Activated B cell treated with CpG ODN at 0.5 μM for 24 hours (primary cell): ENCODE data around the gene DDOST. TPM values are rescaled to one million over a fixed set of nuclear protein-coding genes. Genes with fewer than 3 reads are reported as not detected.

ENCODE experiments used
- ATAC-seq: fragments of 200-7000 bp; cut with Tn5 transposase; one replicate; pipeline ENCODE4 v1.10.0; 2021; ENCODE audit warnings: low read depth, mild to moderate bottlenecking, moderate library complexity
- CTCF ChIA-PET: fragments of 350-600 bp; sonication (Branson Sonifier 250); formaldehyde crosslinking; loops from one replicate; lab custom pipeline; 2021; ENCODE audit warnings: antibody characterized with exemption; lab: Charles Lee
- POLR2A ChIA-PET: fragments of 350-600 bp; sonication (Branson Sonifier 250); formaldehyde crosslinking; loops from one replicate; lab custom pipeline; 2021; ENCODE audit warnings: antibody characterized with exemption; lab: Charles Lee
- DNase-seq: peaks from one replicate; pipeline ENCODE4 v3.0.0; 2022
- H3K27ac Mint-ChIP-seq: one replicate; pipeline ENCODE4 v1.8.0; 2020; ENCODE audit warnings: mixed read lengths
- H3K27me3 Mint-ChIP-seq: one replicate; pipeline ENCODE4 v1.8.0; 2021; ENCODE audit warnings: mixed read lengths
- H3K36me3 Mint-ChIP-seq: one replicate; pipeline ENCODE4 v1.8.0; 2021; ENCODE audit warnings: low read depth, mixed read lengths
- H3K4me1 Mint-ChIP-seq: one replicate; pipeline ENCODE4 v1.8.0; 2021; ENCODE audit warnings: mixed read lengths
- H3K4me3 Mint-ChIP-seq: one replicate; pipeline ENCODE4 v1.8.0; 2020; ENCODE audit warnings: mild to moderate bottlenecking, mixed read lengths
- H3K9me3 Mint-ChIP-seq: one replicate; pipeline ENCODE4 v1.8.0; 2020; ENCODE audit warnings: mixed read lengths
- CTCF ChIP-seq: fragments of 200-600 bp; IDR thresholded peaks from one replicate; pipeline ENCODE4 v1.8.0; 2022; ENCODE audit warnings: antibody characterized with exemption, mild to moderate bottlenecking
- intact Hi-C: fragments of 100-400 bp; cut with micrococcal nuclease; formaldehyde crosslinking; loops from one replicate; pipeline ENCODE4 v1.15.1; 2024
- total RNA-seq: library from RNA; stranded (reverse); gene quantifications from 2 replicates; pipeline ENCODE4 v1.2.3, GENCODE V29; 2022

DDOST gene
- total RNA-seq, 1 donor from 2014 or later = 132 TPM

- Mint-ChIP-seq H3K27me3 (no peaks in the 10 kb centered on the region), H3K9me3 (no peaks in the 10 kb centered on the region), H3K27ac (no peak overlapping the region), H3K36me3 (no peaks in the 10 kb centered on the region), H3K4me3 (no peak overlapping the region), H3K4me1 (peaks cover 4% of the 10 kb centered on the region)
- no peak for DNase-seq
- ChIA-PET POLR2A (no interaction called here), CTCF (interaction anchor here (0.6 kb wide), 1 partner anchor 26 kb away, joined by 3 read pairs; no protein-coding TSS in a partner anchor)
- no peak for ATAC-seq
- no peak for TF ChIP-seq CTCF
- intact Hi-C loops = loop anchor here (10.0 kb wide), 1 partner anchor 163 kb away; no protein-coding TSS in a partner anchor
Measured at GRCh38 chr1:20691872-20692271, 30.7 kb upstream of the DDOST start.

GRCh38 chr1:20689645-20690056, 28.5 kb upstream of the DDOST start:
- no peak for TF ChIP-seq CTCF
- no peak for ATAC-seq
- intact Hi-C loops = loop anchor here (10.0 kb wide), 1 partner anchor 165 kb away; no protein-coding TSS in a partner anchor

GRCh38 chr1:20686883-20687725, 25.9 kb upstream of the DDOST start:
- peaks cover 13% of the 10 kb centered on the region for H3K27me3 Mint-ChIP-seq
- TF ChIP-seq CTCF = no peak
- intact Hi-C loops = no loop called here
- no peaks in the 10 kb centered on the region for H3K4me1 Mint-ChIP-seq
- CTCF ChIA-PET = no interaction called here
- H3K9me3 Mint-ChIP-seq = no peaks in the 10 kb centered on the region
- ATAC-seq (no peak), DNase-seq (no peak)
- POLR2A ChIA-PET = no interaction called here
- H3K27ac Mint-ChIP-seq = no peak overlapping the region
- no peak overlapping the region for H3K4me3 Mint-ChIP-seq
- H3K36me3 Mint-ChIP-seq = no peaks in the 10 kb centered on the region

More at GRCh38 chr1:20689645-20690056, 28.5 kb upstream of the DDOST start:
- H3K36me3 Mint-ChIP-seq = no peaks in the 10 kb centered on the region
- POLR2A ChIA-PET = no interaction called here
- no peaks in the 10 kb centered on the region for H3K9me3 Mint-ChIP-seq
- DNase-seq = no peak
- no peak overlapping the region for H3K4me3 Mint-ChIP-seq
- H3K27ac Mint-ChIP-seq = no peak overlapping the region
- no peaks in the 10 kb centered on the region for H3K4me1 Mint-ChIP-seq
- peaks cover 10% of the 10 kb centered on the region for H3K27me3 Mint-ChIP-seq
- CTCF ChIA-PET = no interaction called here

GRCh38 chr1:20685741-20686140, 24.6 kb upstream of the DDOST start:
- H3K27ac Mint-ChIP-seq = no peak overlapping the region
- no peaks in the 10 kb centered on the region for H3K4me1 Mint-ChIP-seq
- TF ChIP-seq CTCF = no peak
- no peaks in the 10 kb centered on the region for H3K9me3 Mint-ChIP-seq
- POLR2A ChIA-PET = no interaction called here
- DNase-seq = no peak
- intact Hi-C loops = no loop called here
- H3K36me3 Mint-ChIP-seq = no peaks in the 10 kb centered on the region
- peaks cover 13% of the 10 kb centered on the region for H3K27me3 Mint-ChIP-seq
- CTCF ChIA-PET = no interaction called here
- no peak for ATAC-seq
- H3K4me3 Mint-ChIP-seq = no peak overlapping the region

GRCh38 chr1:20685099-20685662, 24.0 kb upstream of the DDOST start:
- intact Hi-C loops = no loop called here
- no peaks in the 10 kb centered on the region for H3K4me1 Mint-ChIP-seq
- ChIA-PET CTCF (no interaction called here), POLR2A (no interaction called here)
- ATAC-seq (no peak), DNase-seq (no peak)
- no peak overlapping the region for H3K4me3 Mint-ChIP-seq
- H3K27me3 Mint-ChIP-seq = peaks cover 13% of the 10 kb centered on the region
- no peak overlapping the region for H3K27ac Mint-ChIP-seq
- no peaks in the 10 kb centered on the region for H3K36me3 Mint-ChIP-seq
- no peak for TF ChIP-seq CTCF
- H3K9me3 Mint-ChIP-seq = no peaks in the 10 kb centered on the region
